GM21576 (cell line): ENCODE data around the gene NSG2.
"Not testable (repeated sequence)": the region's sequence is repeated elsewhere in the genome, so short reads cannot be mapped to it uniquely, and the experiment has no call there.

Experiments used
- ATAC-seq: cut with Tn5 transposase; IDR thresholded peaks from one replicate; pipeline ENCODE4 v1.9.1; 2021; ENCODE audit warnings: mild to moderate bottlenecking, moderate library complexity; ENCODE audit not compliant: unreplicated experiment

NSG2 gene

GRCh38 chr5:174098694-174099093 lies 53.2 kb downstream of the NSG2 start:
- ATAC-seq: no peak

GRCh38 chr5:174100490-174100889 lies 55.0 kb downstream of the NSG2 start:
- no peak for ATAC-seq

- ATAC-seq: no peak
Measured at GRCh38 chr5:174101195-174101730, 55.8 kb downstream of the NSG2 start.

GRCh38 chr5:174102574-174102973 lies 57.1 kb downstream of the NSG2 start:
- ATAC-seq: not testable (repeated sequence)

GRCh38 chr5:174106997-174107655 lies 61.6 kb downstream of the NSG2 start:
- ATAC-seq: no peak

- ATAC-seq: no peak
Measured at GRCh38 chr5:174108745-174109144, 63.2 kb downstream of the NSG2 start.

GRCh38 chr5:174109698-174110260 lies 64.3 kb downstream of the NSG2 start:
- ATAC-seq: no peak

GRCh38 chr5:174110310-174110709 lies 64.8 kb downstream of the NSG2 start:
- no peak for ATAC-seq

- no peak for ATAC-seq
Measured at GRCh38 chr5:174111287-174111973, 65.9 kb downstream of the NSG2 start.

- ATAC-seq: no peak
Measured at GRCh38 chr5:174115226-174115625, 69.7 kb downstream of the NSG2 start.

- ATAC-seq: no peak
Measured at GRCh38 chr5:174118823-174119467, 73.4 kb downstream of the NSG2 start.

GRCh38 chr5:174119468-174119881 lies 74.0 kb downstream of the NSG2 start:
- ATAC-seq: no peak

GRCh38 chr5:174120401-174121005 lies 75.0 kb downstream of the NSG2 start:
- ATAC-seq: no peak

GRCh38 chr5:174134545-174134944 lies 89.0 kb downstream of the NSG2 start:
- no peak for ATAC-seq

- ATAC-seq: no peak
Measured at GRCh38 chr5:174139623-174140022, 94.1 kb downstream of the NSG2 start.

GRCh38 chr5:174140452-174141020 lies 95.0 kb downstream of the NSG2 start:
- no peak for ATAC-seq

GRCh38 chr5:174141398-174141797 lies 95.9 kb downstream of the NSG2 start:
- no peak for ATAC-seq

GRCh38 chr5:174145091-174145490 lies 99.6 kb downstream of the NSG2 start:
- no peak for ATAC-seq

- no peak for ATAC-seq
Measured at GRCh38 chr5:174145821-174146220, 100.3 kb downstream of the NSG2 start.

- ATAC-seq: no peak
Measured at GRCh38 chr5:174146556-174146955, 101.0 kb downstream of the NSG2 start.

GRCh38 chr5:174147012-174147411 lies 101.5 kb downstream of the NSG2 start:
- ATAC-seq: not testable (repeated sequence)
